Trophoblast cell (in vitro differentiated cells and primary cell): ENCODE data around the gene PACS1.

Experiments used
- DNase-seq, 2 donors: peaks; one replicate each; pipeline ENCODE4 v3.0.0-alpha.2; 2016
- H2AFZ ChIP-seq: 2 replicates; pipeline ENCODE4 v1.6.1; 2013; ENCODE audit warnings: low read length, moderate library complexity, mild to moderate bottlenecking; ENCODE audit not compliant: insufficient read depth, poor library complexity
- H2AK5ac ChIP-seq: 2 replicates; pipeline ENCODE4 v1.6.1; 2013; ENCODE audit warnings: mild to moderate bottlenecking, low read length
- H2BK120ac ChIP-seq: 2 replicates; pipeline ENCODE4 v1.6.1; 2013; ENCODE audit warnings: low read length, mild to moderate bottlenecking, moderate library complexity; ENCODE audit not compliant: insufficient read depth, poor library complexity
- H2BK12ac ChIP-seq: 2 replicates; pipeline ENCODE4 v1.6.1; 2013; ENCODE audit warnings: mild to moderate bottlenecking, low read length, moderate library complexity
- H2BK5ac ChIP-seq: 2 replicates; pipeline ENCODE4 v1.6.1; 2013; ENCODE audit warnings: low read length, low read depth, moderate library complexity, mild to moderate bottlenecking; ENCODE audit not compliant: poor library complexity
- H3K14ac ChIP-seq: 2 replicates; pipeline ENCODE4 v1.6.1; 2013; ENCODE audit warnings: mild to moderate bottlenecking, low read length
- H3K18ac ChIP-seq: 2 replicates; pipeline ENCODE4 v1.6.1; 2013; ENCODE audit warnings: mild to moderate bottlenecking, low read length
- H3K23ac ChIP-seq: 2 replicates; pipeline ENCODE4 v1.6.1; 2013; ENCODE audit warnings: low read length
- H3K27ac ChIP-seq: 2 replicates; pipeline ENCODE4 v1.5.1; 2013; ENCODE audit warnings: low read depth, mild to moderate bottlenecking, inconsistent platforms, low read length, moderate library complexity
- H3K27me3 ChIP-seq: 2 replicates; pipeline ENCODE4 v1.6.1; 2013; ENCODE audit warnings: inconsistent platforms, mild to moderate bottlenecking, low read length, moderate library complexity; ENCODE audit not compliant: insufficient read depth
- H3K36me3 ChIP-seq, 2 experiments: 1 replicate in 1 of 2; 2 replicates in 1 of 2; pipeline ENCODE4 v1.6.1; 2013; ENCODE audit warnings: low read length in 2 of 2, mild to moderate bottlenecking in 2 of 2, moderate library complexity in 1 of 2; ENCODE audit not compliant: insufficient read depth in 2 of 2, control insufficient read depth in 1 of 2
- H3K4ac ChIP-seq: 2 replicates; pipeline ENCODE4 v1.6.1; 2013; ENCODE audit warnings: low read depth, mild to moderate bottlenecking, low read length, moderate library complexity
- H3K4me1 ChIP-seq, 2 experiments: 1 replicate in 1 of 2; 2 replicates in 1 of 2; pipeline ENCODE4 v1.6.1; 2013; ENCODE audit warnings: low read length in 2 of 2, mild to moderate bottlenecking in 2 of 2, moderate library complexity in 1 of 2; ENCODE audit not compliant: insufficient read depth in 2 of 2, control insufficient read depth in 1 of 2
- H3K4me2 ChIP-seq: 2 replicates; pipeline ENCODE4 v1.6.1; 2013; ENCODE audit warnings: inconsistent platforms, mild to moderate bottlenecking, low read length, moderate library complexity
- H3K4me3 ChIP-seq: 2 replicates; pipeline ENCODE4 v1.5.1; 2013; ENCODE audit warnings: mild to moderate bottlenecking, low read depth, low read length, inconsistent platforms
- H3K79me1 ChIP-seq: one replicate; pipeline ENCODE4 v1.6.1; 2013; ENCODE audit warnings: low read length
- H3K79me2 ChIP-seq: 2 replicates; pipeline ENCODE4 v1.6.1; 2013; ENCODE audit warnings: low read length, mild to moderate bottlenecking; ENCODE audit not compliant: control insufficient read depth, insufficient read depth, poor library complexity
- H3K9ac ChIP-seq: 2 replicates; pipeline ENCODE4 v1.6.1; 2013; ENCODE audit warnings: mild to moderate bottlenecking, low read length
- H3K9me3 ChIP-seq: 2 replicates; pipeline ENCODE4 v1.6.1; 2013; ENCODE audit warnings: low read depth, mild to moderate bottlenecking, control low read depth, inconsistent platforms, low read length; ENCODE audit not compliant: insufficient read depth
- H4K12ac ChIP-seq: 2 replicates; pipeline ENCODE4 v1.6.1; 2013; ENCODE audit warnings: low read depth, mild to moderate bottlenecking, low read length, moderate library complexity
- H4K8ac ChIP-seq: 2 replicates; pipeline ENCODE4 v1.6.1; 2013; ENCODE audit warnings: low read depth, mild to moderate bottlenecking, low read length, moderate library complexity
- H4K91ac ChIP-seq: one replicate; pipeline ENCODE4 v1.6.1; 2013; ENCODE audit warnings: low read depth, mild to moderate bottlenecking, low read length, moderate library complexity
- WGBS: extraction: QIAGEN DNeasy Blood & Tissue Kit; methylation state at CpG from one replicate; pipeline ENCODE4 v1.1.7; 2013; ENCODE audit warnings: missing lambda C conversion rate; ENCODE audit not compliant: insufficient read length, insufficient coverage; ENCODE audit errors: extremely low coverage; 5-methylcytosine and 5-hydroxymethylcytosine counted together

Gene PACS1

DNA sequence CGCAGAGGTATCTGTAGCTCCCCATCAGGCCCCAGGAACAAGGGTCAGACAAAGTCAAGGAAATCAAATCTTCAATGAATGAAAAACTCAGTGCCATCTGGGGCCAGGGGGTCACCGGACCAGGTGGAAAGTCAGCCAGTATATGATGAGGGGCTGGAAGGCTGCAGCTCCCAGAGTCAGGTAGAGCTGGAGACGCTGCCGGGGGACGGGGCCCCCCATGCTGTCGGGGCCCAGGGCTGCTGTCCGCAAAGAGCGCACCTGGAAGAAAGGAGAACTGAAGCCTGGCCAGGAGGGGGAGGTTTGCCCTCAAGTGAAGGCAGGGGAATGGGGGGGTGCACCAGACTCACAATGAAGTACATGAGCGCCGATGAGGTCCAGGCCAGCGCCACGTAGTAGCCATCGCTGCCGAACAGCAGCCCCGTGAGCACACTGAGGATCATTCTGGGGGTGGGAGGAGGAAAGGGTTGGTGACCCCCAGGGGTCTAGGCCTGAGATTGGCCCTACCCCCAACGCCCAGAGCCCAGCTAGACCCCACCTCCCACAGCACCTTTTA is 214.5 kb downstream of the PACS1 start:
- Histone ChIP-seq H3K27ac (no peak overlapping the region), H4K8ac (no peak overlapping the region)

DNA sequence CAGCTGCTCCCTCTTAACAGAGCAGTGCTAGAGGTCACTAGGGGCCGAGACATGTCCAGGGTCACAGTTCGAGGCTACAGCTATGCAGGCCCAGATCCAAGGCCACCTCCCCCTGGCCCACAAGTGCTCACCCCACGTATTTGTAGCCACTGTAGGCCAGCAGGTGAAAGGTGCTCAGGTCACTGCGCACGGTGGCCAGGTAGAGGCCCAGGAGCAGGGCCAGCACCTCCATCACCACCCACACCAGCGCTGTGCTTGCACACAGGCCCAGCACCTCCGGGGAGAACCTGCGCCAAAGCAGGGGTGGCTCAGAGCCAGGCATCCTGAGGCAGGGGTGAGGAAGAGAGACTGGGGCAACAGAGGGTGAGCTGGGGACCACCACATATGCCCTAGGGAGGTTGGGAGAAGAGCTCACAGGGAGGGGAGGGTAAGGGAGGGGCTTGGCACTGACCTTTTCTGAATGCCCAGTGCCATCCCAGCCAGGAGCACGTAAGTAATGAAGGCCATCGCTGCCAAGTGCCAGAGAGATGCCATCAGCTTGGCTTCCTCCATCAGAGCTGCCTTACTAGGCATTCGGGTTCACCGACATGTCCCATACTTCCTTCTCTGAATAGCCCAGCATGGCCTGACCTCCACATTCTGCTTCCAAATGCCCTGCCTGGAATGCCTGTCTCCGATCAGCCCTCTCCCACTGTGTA is 215.3 kb downstream of the PACS1 start:
- H3K4me3 ChIP-seq = no peak overlapping the region
- peaks cover 8% of the 10 kb centered on the region for H3K79me1 ChIP-seq

More for the DNA sequence above, 214.5 kb downstream of the PACS1 start:
- DNase-seq = no peak
- H3K9ac ChIP-seq = no peak overlapping the region
- no peak overlapping the region for H4K12ac ChIP-seq
- H2AK5ac ChIP-seq = no peak overlapping the region
- peaks cover 27 to 34% of the 10 kb centered on the region in 2 experiments for H3K36me3 ChIP-seq
- WGBS = no CpG with 5 or more reads among the region's 16 CpGs
- H3K27me3 ChIP-seq = no peaks in the 10 kb centered on the region
- no peak overlapping the region for H3K14ac ChIP-seq
- no peak overlapping the region for H2BK12ac ChIP-seq
- peaks cover 7 to 8% of the 10 kb centered on the region in 2 experiments for H3K4me1 ChIP-seq
- no peaks in the 10 kb centered on the region for H3K9me3 ChIP-seq
- H3K79me1 ChIP-seq = peaks cover 8% of the 10 kb centered on the region
- peaks cover 10% of the 10 kb centered on the region for H3K79me2 ChIP-seq
- H3K4me2 ChIP-seq = no peak overlapping the region
- H3K4ac ChIP-seq = no peak overlapping the region
- no peak overlapping the region for H2BK120ac ChIP-seq
- no peak overlapping the region for H3K18ac ChIP-seq
- no peak overlapping the region for H2BK5ac ChIP-seq
- H4K91ac ChIP-seq = no peak overlapping the region
- H3K23ac ChIP-seq = no peak overlapping the region
- no peak overlapping the region for H2AFZ ChIP-seq
- H3K4me3 ChIP-seq = no peak overlapping the region

DNA sequence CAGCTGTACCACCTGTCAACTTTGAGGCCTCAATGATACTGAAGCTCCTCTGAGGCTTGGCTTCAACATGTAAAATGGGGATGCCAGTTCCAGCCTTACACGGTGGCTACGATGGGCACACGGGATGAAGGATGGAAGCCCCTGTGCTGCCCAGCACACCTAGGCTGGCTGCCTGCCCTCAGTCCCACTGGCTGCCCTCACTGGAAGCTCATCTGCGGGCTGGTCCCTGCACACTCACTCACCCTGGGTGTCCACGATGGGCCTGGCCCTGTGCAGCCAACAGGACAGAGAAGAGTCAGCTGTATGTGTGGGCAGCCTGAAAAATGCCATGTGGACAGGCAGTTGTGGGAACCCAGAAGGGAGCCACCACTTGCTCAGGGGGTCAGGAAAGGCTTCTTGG is 216.6 kb downstream of the PACS1 start:
- H3K27me3 ChIP-seq = peaks cover 8% of the 10 kb centered on the region
- DNase-seq = no peak
- peaks cover 12 to 15% of the 10 kb centered on the region in 2 experiments for H3K4me1 ChIP-seq
- H2BK12ac ChIP-seq = no peak overlapping the region
- H3K4me3 ChIP-seq = no peak overlapping the region
- no peak overlapping the region for H2AFZ ChIP-seq
- H3K79me2 ChIP-seq = peaks cover 10% of the 10 kb centered on the region
- H3K14ac ChIP-seq = no peak overlapping the region
- no peak overlapping the region for H3K18ac ChIP-seq
- no peak overlapping the region for H3K27ac ChIP-seq
- H2BK5ac ChIP-seq = no peak overlapping the region
- no peak overlapping the region for H3K23ac ChIP-seq
- H3K9ac ChIP-seq = no peak overlapping the region
- no peak overlapping the region for H2AK5ac ChIP-seq
- no peak overlapping the region for H4K12ac ChIP-seq
- H3K79me1 ChIP-seq = peaks cover 8% of the 10 kb centered on the region
- no peak overlapping the region for H4K8ac ChIP-seq
- no peak overlapping the region for H3K4ac ChIP-seq
- H3K4me2 ChIP-seq = no peak overlapping the region
- H2BK120ac ChIP-seq = no peak overlapping the region
- peaks cover 27 to 34% of the 10 kb centered on the region in 2 experiments for H3K36me3 ChIP-seq
- no CpG with 5 or more reads among the region's 5 CpGs for WGBS
- H4K91ac ChIP-seq = no peak overlapping the region
- no peaks in the 10 kb centered on the region for H3K9me3 ChIP-seq

More for the DNA sequence above, 215.3 kb downstream of the PACS1 start:
- Histone ChIP-seq H3K23ac (no peak overlapping the region), H3K9me3 (no peaks in the 10 kb centered on the region), H3K18ac (no peak overlapping the region), H4K12ac (no peak overlapping the region), H4K91ac (no peak overlapping the region), H2AK5ac (no peak overlapping the region), H3K4me1 (peaks cover 12 to 15% of the 10 kb centered on the region in 2 experiments), H3K27ac (no peak overlapping the region), H3K27me3 (no peaks in the 10 kb centered on the region), H3K36me3 (peaks cover 27 to 34% of the 10 kb centered on the region in 2 experiments), H3K4me2 (no peak overlapping the region), H3K4ac (no peak overlapping the region), H3K9ac (no peak overlapping the region), H4K8ac (no peak overlapping the region), H2BK120ac (no peak overlapping the region), H2AFZ (no peak overlapping the region), H3K79me2 (peaks cover 10% of the 10 kb centered on the region), H2BK12ac (no peak overlapping the region), H2BK5ac (no peak overlapping the region), H3K14ac (no peak overlapping the region)
- WGBS = no CpG with 5 or more reads among the region's 13 CpGs
- DNase-seq = no peak

DNA sequence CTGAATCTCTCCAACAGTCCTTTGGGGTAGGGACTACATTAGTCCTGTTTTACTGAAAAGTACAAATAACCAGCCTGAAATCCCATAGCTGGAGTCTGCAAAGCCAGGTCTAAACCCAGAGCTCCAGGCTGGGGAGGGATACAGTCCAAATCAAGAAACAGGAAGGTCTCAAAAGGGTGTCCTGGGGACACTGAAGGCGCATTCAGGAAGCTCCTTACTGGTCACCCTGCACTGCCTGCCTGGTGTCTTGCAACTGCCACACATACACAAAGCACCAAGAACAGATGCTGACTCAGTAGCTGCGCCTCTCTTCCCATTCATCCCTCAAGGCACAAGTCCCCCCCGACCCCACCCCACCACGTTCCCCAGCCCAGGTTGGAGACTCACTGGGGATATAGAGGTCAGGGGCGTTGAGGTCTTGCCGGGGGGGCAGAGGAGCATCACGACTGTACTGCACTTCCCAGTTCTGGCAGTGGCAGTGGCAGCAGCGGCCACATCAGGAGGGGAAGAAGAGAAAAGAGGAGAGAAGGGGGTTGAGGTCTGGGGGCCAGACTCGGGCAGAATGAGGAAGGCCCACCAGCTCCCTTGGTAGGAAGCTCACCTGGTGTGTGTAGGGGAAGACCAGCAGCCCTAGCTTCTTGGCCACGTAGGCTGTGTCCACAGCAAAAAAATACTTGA is 217.3 kb downstream of the PACS1 start:
- H3K9me3 ChIP-seq = peaks cover under 1% of the 10 kb centered on the region
- no peak overlapping the region for H3K9ac ChIP-seq
- H2BK12ac ChIP-seq = no peak overlapping the region
- H2BK5ac ChIP-seq = no peak overlapping the region
- peaks cover 27 to 34% of the 10 kb centered on the region in 2 experiments for H3K36me3 ChIP-seq
- H4K91ac ChIP-seq = no peak overlapping the region
- H3K4me1 ChIP-seq = peaks cover 12 to 15% of the 10 kb centered on the region in 2 experiments
- no peak overlapping the region for H3K18ac ChIP-seq
- H4K8ac ChIP-seq = no peak overlapping the region
- H2AK5ac ChIP-seq = peak overlapping the region; percentile 43
- peaks cover 8% of the 10 kb centered on the region for H3K79me1 ChIP-seq
- no peak overlapping the region for H2BK120ac ChIP-seq
- peak overlapping the region; percentile 62 for H3K4me2 ChIP-seq
- no peak overlapping the region for H3K4ac ChIP-seq
- no peak overlapping the region for H4K12ac ChIP-seq
- DNase-seq = no peak
- no peak overlapping the region for H3K4me3 ChIP-seq
- no peak overlapping the region for H3K14ac ChIP-seq
- H3K79me2 ChIP-seq = peaks cover 10% of the 10 kb centered on the region
- WGBS = no CpG with 5 or more reads among the region's 10 CpGs
- no peak overlapping the region for H3K27ac ChIP-seq
- no peak overlapping the region for H2AFZ ChIP-seq
- H3K27me3 ChIP-seq = peaks cover 14% of the 10 kb centered on the region
- no peak overlapping the region for H3K23ac ChIP-seq
